Muscle layer of duodenum (tissue), 2 donors: ENCODE measurements around the gene MAP4K5.

ENCODE experiments used
- H3K27ac ChIP-seq: one replicate; pipeline ENCODE4 v1.7.0; 2013; ENCODE audit warnings: mild to moderate bottlenecking, low read length
- H3K27me3 ChIP-seq: one replicate; pipeline ENCODE4 v1.7.0; 2013; ENCODE audit warnings: low read depth, mild to moderate bottlenecking, control low read depth, low read length
- H3K36me3 ChIP-seq, 2 donors: one replicate each; pipeline ENCODE4 v1.7.0; 2013; ENCODE audit warnings: low read length in 2 of 2, control low read depth in 1 of 2, mild to moderate bottlenecking in 1 of 2; ENCODE audit not compliant: insufficient read depth in 2 of 2, control insufficient read depth in 1 of 2
- H3K4me1 ChIP-seq, 2 donors: one replicate each; pipeline ENCODE4 v1.7.0; 2013; ENCODE audit warnings: low read length in 2 of 2, mild to moderate bottlenecking in 2 of 2, control low read depth in 1 of 2, moderate library complexity in 1 of 2; ENCODE audit not compliant: insufficient read depth in 2 of 2, control insufficient read depth in 1 of 2
- H3K4me3 ChIP-seq, 2 donors: one replicate each; pipeline ENCODE4 v1.7.0; 2013; ENCODE audit warnings: low read length in 2 of 2, low read depth in 1 of 2, mild to moderate bottlenecking in 1 of 2
- H3K9me3 ChIP-seq, 2 donors: one replicate each; pipeline ENCODE4 v1.7.0; 2013; ENCODE audit warnings: low read length in 2 of 2, control low read depth in 1 of 2, mild to moderate bottlenecking in 1 of 2; ENCODE audit not compliant: control insufficient read depth in 1 of 2
- donor health status: healthy.

The MAP4K5 gene

GRCh38 chr14:50475460-50475859 lies 56.9 kb downstream of the MAP4K5 start:
- Histone ChIP-seq H3K9me3 (peaks cover 8 to 11% of the 10 kb centered on the region in 2 donors), H3K4me3 (no peak overlapping the region), H3K27me3 (no peaks in the 10 kb centered on the region), H3K4me1 (no peaks in the 10 kb centered on the region), H3K36me3 (peaks cover 37 to 46% of the 10 kb centered on the region in 2 donors), H3K27ac (no peak overlapping the region)

GRCh38 chr14:50471838-50472465 lies 60.4 kb downstream of the MAP4K5 start:
- Histone ChIP-seq H3K9me3 (peaks cover 8 to 11% of the 10 kb centered on the region in 2 donors), H3K4me3 (no peak overlapping the region), H3K36me3 (peaks cover 52 to 57% of the 10 kb centered on the region in 2 donors), H3K27me3 (no peaks in the 10 kb centered on the region), H3K4me1 (no peaks in the 10 kb centered on the region), H3K27ac (no peak overlapping the region)

- Histone ChIP-seq H3K27me3 (no peaks in the 10 kb centered on the region), H3K4me1 (no peaks in the 10 kb centered on the region), H3K4me3 (no peak overlapping the region), H3K36me3 (peaks cover 52 to 62% of the 10 kb centered on the region in 2 donors), H3K27ac (no peak overlapping the region), H3K9me3 (peaks cover 8 to 11% of the 10 kb centered on the region in 2 donors)
Observed at GRCh38 chr14:50469982-50470381, 62.4 kb downstream of the MAP4K5 start.

- no peak overlapping the region for H3K4me3 ChIP-seq
- peaks cover 15 to 45% of the 10 kb centered on the region in 2 donors for H3K36me3 ChIP-seq
- H3K9me3 ChIP-seq: no peaks in the 10 kb centered on the region
- H3K4me1 ChIP-seq: no peaks in the 10 kb centered on the region
- H3K27ac ChIP-seq: no peak overlapping the region
- H3K27me3 ChIP-seq: no peaks in the 10 kb centered on the region
Observed at GRCh38 chr14:50462111-50462510, 70.3 kb downstream of the MAP4K5 start.

GRCh38 chr14:50453869-50454268 lies 78.5 kb downstream of the MAP4K5 start:
- H3K4me3 ChIP-seq: no peak overlapping the region
- no peaks in the 10 kb centered on the region for H3K9me3 ChIP-seq
- H3K36me3 ChIP-seq: peaks cover 28 to 65% of the 10 kb centered on the region in 2 donors
- no peak overlapping the region for H3K27ac ChIP-seq
- H3K4me1 ChIP-seq: peaks cover 0 to 9% of the 10 kb centered on the region in 2 donors
- H3K27me3 ChIP-seq: no peaks in the 10 kb centered on the region

- Histone ChIP-seq H3K27me3 (no peaks in the 10 kb centered on the region), H3K4me3 (no peak overlapping the region), H3K27ac (peak overlapping the region; percentile 52), H3K9me3 (no peaks in the 10 kb centered on the region), H3K36me3 (peaks cover 27 to 62% of the 10 kb centered on the region in 2 donors), H3K4me1 (peaks cover 0 to 9% of the 10 kb centered on the region in 2 donors)
Observed at GRCh38 chr14:50452979-50453705, 79.2 kb downstream of the MAP4K5 start.

GRCh38 chr14:50452296-50452695 lies 80.1 kb downstream of the MAP4K5 start:
- H3K27ac ChIP-seq: peak overlapping the region; percentile 52
- peaks cover 0 to 9% of the 10 kb centered on the region in 2 donors for H3K4me1 ChIP-seq
- no peak overlapping the region for H3K4me3 ChIP-seq
- H3K9me3 ChIP-seq: no peaks in the 10 kb centered on the region
- peaks cover 31 to 54% of the 10 kb centered on the region in 2 donors for H3K36me3 ChIP-seq
- H3K27me3 ChIP-seq: no peaks in the 10 kb centered on the region

GRCh38 chr14:50451854-50452253 lies 80.5 kb downstream of the MAP4K5 start:
- H3K36me3 ChIP-seq: peaks cover 31 to 52% of the 10 kb centered on the region in 2 donors
- H3K4me3 ChIP-seq: no peak overlapping the region
- peaks cover 0 to 9% of the 10 kb centered on the region in 2 donors for H3K4me1 ChIP-seq
- H3K27ac ChIP-seq: no peak overlapping the region
- no peaks in the 10 kb centered on the region for H3K27me3 ChIP-seq
- H3K9me3 ChIP-seq: no peaks in the 10 kb centered on the region

- Histone ChIP-seq H3K9me3 (no peaks in the 10 kb centered on the region), H3K27ac (no peak overlapping the region), H3K27me3 (no peaks in the 10 kb centered on the region), H3K4me3 (no peak overlapping the region), H3K36me3 (peaks cover 41 to 42% of the 10 kb centered on the region in 2 donors), H3K4me1 (peaks cover 0 to under 1% of the 10 kb centered on the region in 2 donors)
Observed at GRCh38 chr14:50447461-50447860, 84.9 kb downstream of the MAP4K5 start.

- H3K4me3 ChIP-seq: no peak overlapping the region
- H3K9me3 ChIP-seq: peaks cover 0 to 5% of the 10 kb centered on the region in 2 donors
- H3K4me1 ChIP-seq: no peaks in the 10 kb centered on the region
- no peak overlapping the region for H3K27ac ChIP-seq
- peaks cover 38 to 43% of the 10 kb centered on the region in 2 donors for H3K36me3 ChIP-seq
- H3K27me3 ChIP-seq: no peaks in the 10 kb centered on the region
Observed at GRCh38 chr14:50434528-50434927, 97.8 kb downstream of the MAP4K5 start.

- Histone ChIP-seq H3K36me3 (peaks cover 27 to 32% of the 10 kb centered on the region in 2 donors), H3K27ac (no peak overlapping the region), H3K9me3 (peaks cover 0 to 5% of the 10 kb centered on the region in 2 donors)
Observed at GRCh38 chr14:50432131-50432530, 100.2 kb downstream of the MAP4K5 start.

More at GRCh38 chr14:50432131-50432530, 100.2 kb downstream of the MAP4K5 start:
- H3K4me1 ChIP-seq: no peaks in the 10 kb centered on the region
- H3K27me3 ChIP-seq: no peaks in the 10 kb centered on the region
- H3K4me3 ChIP-seq: no peak overlapping the region
